CD1c-positive myeloid dendritic cell (primary cell): Measurements from ENCODE around the gene SLC9B1.
"Not testable (repeated sequence)": the region's sequence is repeated elsewhere in the genome, so short reads cannot be mapped to it uniquely, and the experiment has no call there.

Experiments used
- DNase-seq: peaks from one replicate; pipeline ENCODE4 v3.0.0-alpha.2; 2016; ENCODE audit errors: extremely low spot score

Gene SLC9B1

DNA sequence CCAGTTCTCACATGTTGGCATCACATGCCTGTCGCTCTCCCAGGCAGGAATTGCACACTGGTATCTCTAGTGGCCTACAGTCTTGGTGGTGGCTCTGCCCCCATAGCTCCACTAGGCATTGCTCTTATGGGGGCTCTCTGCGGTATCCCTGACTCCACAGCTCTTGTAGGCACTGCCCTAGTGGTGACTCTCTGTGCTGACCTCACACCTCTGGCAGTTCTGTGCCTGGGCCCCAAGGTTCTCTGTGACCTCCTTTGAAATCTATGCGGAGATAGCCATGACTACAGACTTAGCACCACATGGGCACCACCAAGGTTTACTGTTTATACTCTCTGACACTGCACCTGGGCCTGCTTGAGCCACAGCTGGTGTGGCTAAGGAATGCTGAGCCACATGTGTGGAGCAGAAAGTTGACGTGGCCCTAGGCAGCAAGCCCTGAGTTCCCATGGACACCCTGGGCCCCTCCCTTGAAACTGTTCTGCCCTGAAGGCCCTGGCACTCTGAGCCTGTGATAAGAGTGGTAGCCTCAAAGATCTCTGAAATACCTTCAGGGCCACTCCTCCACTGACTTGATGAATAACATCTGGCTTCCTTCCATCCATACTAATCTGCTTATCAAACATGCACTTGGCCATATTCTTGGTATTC, 8.0 kb downstream of the SLC9B1 start:
- no peak for DNase-seq

DNA sequence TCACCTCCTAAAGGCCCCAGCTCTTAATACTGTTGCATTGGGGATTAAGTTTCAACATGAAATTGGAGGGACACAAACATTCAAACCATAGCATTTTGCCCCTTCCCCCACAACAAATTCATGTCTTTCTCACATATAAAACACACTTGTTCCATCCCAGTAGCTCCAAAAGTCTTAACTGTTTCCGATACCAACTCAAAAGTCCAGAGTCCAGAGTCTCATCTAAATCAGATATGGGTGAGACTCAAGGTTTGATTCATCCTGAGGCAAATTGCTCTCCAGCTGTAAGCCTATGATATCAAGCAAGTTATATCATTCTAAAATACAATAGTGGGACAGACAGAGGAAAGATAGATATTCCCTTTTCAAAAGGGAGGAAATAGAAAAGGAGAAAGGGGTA, 8.7 kb downstream of the SLC9B1 start:
- no peak for DNase-seq

DNA sequence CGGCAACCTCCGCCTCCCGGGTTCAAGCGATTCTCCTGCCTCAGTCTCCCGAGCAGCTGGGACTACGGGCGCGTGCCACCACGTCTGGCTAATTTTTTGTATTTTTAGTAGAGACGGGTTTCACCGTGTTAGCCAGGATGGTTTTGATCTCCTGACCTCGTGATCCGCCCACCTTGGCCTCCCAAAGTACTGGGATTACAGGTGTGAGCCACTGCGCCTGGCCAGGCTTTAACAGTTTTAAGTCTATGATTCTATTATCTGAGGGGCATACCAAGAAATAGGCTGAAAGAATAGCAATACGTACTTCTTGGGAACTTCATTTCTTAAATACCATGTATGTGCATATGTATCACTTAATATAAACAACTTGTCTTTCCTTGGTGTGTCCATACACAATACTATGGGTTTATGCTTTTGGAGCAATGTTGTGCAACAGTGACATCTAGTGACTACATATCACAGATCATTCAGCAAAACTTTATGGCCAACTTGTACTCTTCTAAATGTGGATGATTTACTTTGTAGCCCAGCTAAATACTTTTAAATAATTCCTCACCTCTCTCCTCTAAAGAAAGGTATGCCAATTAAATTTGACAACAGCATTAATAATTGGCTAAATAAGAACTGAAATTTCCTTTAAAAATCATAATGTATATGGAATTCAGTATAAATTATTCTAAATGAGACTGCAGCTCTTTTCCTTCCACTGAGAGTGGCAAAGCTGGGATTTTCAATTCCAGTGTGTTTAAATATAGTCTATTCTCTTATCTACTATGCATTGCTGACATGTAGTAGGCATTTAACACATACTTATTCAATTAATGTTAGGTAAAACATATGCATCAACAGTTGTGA, 10.4 kb downstream of the SLC9B1 start:
- peak; percentile 80 for DNase-seq

DNA sequence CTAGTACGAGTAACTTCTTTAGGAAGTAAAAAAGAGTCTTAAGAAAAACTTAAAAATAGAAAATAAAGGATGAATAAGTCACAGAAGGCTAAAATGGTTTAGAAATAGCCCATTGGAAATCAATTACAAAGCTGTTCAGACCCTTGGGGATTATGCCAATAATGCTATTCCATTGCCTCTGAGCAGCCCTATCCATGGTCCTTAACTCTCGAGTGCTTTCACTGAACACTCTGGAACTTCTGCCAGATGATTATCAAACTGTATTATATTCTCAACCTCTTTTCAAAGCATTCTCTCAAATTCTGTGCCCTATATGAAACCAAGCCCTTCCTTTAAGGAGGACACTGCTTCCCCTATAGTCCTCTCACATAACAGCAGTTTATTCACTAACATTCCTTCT, 17.0 kb downstream of the SLC9B1 start:
- DNase-seq = no peak

DNA sequence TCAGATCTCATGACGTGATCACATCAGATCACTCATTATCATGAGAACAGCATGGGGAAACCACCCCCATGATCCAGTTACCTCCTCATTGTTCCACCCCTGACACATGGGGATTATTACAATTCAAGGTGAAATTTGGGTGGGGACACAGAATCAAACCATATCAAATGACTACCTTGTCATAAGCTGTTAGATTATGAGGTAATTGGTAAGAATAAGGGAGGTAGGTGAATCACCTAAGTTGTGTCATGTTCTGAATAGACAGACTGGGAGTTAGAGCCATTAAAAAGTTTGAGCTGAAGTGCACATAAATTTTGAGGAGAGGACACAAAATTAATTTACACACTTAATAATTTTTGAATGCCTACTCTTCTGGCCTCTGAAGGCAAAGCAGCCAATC, 24.7 kb downstream of the SLC9B1 start:
- DNase-seq = no peak

DNA sequence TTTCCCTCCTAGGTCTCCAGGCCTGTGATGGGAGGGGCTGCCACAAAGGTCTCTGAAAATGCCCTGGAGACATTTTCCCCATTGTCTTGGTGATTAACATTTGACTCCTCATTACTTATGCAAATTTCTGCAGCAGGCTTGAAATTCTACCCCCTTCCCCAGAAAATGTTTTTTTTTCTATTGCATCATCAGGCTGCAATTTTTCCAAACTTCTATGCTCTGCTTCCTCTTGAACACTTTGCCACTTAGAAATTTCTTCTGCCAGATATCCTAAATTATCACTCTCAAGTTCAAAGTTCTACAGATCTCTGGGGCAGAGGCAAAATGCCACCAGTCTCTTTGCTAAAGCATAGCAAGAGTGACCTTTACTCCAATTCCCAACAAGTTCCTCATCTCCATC, 25.5 kb downstream of the SLC9B1 start:
- not testable (repeated sequence) for DNase-seq

DNA sequence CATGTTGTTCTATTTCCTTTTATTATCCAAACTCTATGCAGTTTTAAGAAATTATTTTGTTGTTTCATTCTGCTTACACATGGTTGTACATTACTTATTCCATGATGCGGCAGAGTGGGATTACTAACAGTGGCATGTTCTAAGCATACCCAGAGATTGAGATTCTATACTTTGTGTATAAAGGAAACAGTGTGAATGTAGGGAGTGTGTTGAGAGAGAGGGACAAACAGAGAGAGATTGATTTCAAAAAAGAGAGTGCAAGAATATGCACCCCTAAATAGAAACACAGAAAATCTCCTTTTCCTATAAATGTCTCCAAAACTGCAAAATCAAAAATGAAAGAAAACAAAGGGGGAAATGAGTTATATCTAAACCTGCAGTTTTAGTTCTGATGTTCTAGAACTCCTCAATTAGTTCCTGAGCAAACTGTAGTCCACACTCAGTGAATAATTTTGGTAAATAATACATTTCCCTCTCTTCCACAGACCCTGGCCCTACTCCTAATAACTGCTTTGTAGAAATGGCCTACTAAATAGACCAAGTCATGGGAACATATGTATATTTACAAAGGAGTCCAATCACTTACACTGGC, 31.0 kb downstream of the SLC9B1 start:
- no peak for DNase-seq

DNA sequence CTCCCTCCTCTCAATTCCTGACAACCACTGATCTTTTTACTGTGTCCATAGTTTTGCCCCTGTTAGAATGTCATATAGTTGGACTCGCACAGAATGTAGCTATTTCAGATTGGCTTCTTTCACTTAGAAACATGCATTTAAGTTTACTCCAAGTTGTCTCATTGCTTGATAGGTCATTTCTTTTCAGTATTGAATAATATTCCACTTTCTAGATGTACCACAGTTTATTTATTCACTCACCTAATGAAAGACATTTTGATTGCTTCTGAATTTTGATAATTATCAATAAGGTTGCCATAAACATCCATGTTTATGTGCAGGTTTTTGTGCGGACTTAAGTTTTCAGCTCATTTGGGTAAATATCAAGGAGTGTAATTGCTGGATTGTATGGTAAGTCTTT, 38.5 kb downstream of the SLC9B1 start:
- DNase-seq = no peak

DNA sequence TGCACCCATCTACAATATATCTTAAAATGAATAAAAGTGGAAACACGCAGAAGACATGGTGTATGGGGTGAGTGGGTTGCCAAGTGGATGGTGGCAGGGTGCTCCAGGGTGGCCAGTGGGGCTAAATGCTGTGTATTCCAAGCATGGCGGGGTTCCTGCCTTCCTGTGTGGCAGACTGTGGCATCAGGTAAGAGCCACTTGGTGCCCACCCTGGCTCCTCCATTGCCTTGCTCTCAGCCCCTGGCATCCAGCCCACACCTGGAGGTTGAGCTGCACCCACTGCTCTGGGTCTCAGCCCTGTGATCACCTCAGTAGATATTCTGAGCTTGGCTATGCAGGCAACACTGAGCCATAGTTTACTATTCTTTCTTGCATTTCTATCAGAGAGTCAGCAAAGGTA, 57.7 kb downstream of the SLC9B1 start:
- DNase-seq = not testable (repeated sequence)

DNA sequence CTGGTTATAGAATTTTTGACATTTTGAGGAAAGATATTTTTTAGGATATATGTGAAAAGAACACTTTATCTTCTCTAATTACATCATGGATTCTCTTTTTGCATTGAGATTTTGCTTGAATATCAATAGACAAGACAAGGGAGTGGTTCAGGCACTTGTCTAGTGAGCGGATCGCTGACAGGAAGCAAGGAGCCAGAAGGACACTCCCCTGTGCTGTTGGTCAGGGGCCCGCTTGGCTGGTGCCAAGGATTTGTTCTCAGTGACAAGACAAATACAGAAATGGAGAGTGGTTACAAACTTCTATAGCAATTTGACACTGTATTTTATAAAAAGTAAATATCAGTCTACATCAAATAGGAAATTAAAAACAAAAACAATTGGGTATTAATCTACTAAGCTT, 60.0 kb downstream of the SLC9B1 start:
- no peak for DNase-seq

DNA sequence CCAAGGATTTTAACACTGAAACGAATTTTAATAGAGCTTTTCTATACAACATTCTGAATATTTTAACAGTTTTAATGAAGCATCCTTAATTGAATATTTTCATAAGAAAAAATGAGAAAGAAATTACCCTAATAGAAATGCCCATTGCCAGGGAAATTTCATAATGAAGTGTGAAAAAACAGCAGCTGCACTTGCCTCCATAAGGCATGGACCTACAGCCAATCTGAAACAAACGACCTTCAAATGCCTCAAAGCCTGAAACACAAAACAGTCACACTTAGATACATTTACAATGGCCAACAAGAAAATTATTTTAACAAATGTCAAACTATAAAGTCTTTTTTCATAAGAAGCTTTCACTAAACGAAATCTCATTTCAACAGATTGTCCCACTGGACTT, 74.4 kb downstream of the SLC9B1 start:
- DNase-seq = no peak

DNA sequence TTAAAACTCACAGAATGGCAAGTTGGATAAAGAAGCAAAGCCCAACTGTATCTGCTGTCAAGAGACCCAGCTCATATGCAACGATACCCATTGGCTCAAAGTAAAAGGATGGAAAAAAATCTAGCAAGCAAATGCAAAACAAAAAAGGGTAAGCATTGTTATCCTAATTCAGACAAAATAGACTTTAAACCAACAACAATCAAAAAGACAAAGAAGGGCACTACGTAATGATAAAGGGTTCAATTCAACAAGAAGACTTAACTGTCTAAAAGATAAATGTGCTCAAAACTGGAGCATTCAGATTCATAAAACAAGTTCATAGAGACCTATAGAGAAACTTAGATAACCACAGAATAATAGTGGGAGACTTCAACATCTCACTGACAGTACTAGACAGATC, 81.4 kb downstream of the SLC9B1 start:
- not testable (repeated sequence) for DNase-seq

DNA sequence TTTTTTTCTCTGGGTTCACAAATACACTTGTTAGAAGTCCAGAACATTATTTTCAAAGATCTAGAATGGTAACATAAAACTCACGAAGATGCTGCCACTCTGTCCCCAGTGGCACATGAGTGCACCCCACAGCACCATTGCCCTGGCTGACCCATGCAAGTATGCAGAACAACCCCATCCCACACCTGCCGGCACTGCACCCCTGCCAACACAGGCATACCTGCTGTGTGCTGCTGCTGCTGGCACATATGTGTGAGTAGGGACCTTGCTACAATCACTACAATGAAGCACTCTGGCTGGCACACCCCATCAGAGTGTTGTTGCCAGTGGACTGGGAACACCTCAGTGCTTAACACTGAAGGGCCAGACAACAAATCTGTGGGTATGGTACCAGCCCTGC, 83.8 kb downstream of the SLC9B1 start:
- no peak for DNase-seq

DNA sequence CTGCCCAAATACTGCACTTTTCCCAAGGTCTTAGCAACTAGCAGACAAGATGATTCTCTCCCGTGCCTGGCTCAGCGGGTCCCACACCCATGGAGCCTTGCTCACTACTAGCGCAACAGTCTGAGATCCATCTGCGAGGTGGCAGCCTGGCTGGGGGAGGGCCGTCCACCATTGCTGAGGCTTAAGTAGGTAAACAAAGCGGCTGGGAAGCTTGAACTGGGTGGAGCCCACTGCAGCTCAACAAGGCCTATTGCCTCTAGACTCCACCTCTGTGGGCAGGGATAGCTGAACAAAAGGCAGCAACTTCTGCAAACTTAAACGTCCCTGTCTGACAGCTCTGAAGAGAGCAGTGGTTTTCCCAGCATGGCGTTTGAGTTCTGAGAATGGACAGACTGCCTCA, 99.8 kb downstream of the SLC9B1 start:
- not testable (repeated sequence) for DNase-seq

DNA sequence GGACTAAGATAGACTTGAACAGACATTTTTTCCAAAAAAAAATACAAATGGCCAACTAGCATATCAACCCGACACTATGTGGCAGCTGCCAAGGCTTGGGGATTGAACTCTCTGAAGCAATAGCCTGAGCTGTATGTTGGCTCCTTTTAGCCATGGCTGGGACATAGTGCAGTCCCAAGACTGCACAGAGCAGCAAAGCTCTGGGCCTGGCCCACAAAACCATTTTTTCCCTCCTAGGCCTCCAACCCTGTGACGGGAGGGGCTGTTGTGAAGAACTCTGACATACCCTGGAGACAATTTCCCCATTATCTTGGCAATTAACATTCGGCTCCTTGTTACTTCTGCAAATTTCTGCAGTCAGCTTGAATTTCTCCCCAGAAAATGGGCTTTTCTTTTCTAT, 100.6 kb downstream of the SLC9B1 start:
- no peak for DNase-seq

DNA sequence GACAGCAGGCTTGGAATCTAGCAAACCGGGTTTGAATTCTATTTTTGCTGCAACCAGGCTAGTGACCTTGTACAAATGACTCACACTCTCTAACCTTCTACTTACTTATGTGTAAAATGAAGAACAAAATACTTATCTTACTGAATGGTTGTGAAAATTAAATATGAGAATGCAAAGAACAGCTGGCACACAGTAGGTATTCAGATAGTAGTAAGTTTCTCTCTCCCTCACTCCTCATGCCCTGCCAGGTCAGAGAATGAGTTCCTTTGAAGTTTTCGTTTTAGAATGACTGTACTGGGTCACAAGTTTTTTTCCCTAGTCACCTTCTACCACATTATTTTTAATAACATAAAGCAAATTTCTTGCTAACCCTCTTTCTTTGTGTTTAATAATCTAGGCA, 117.7 kb downstream of the SLC9B1 start:
- no peak for DNase-seq

DNA sequence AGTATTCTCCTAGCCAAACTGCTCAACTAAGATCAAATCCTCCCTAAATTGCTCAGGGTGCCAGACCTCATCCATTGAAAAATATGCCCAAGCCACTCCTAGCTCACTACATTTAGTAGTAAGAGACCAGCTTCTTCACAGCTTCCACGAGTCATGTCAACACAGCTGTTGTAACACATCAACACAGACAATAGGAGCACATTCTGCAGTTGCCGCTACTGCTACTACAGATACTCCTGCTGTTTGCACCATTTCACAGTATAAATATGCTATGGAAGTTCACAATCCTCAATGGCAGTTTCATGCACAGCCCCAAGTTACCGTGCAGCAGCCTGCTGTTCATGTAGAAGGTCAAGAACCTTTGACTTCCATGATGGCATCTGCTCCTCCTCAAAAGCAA, 121.9 kb downstream of the SLC9B1 start:
- not testable (repeated sequence) for DNase-seq

DNA sequence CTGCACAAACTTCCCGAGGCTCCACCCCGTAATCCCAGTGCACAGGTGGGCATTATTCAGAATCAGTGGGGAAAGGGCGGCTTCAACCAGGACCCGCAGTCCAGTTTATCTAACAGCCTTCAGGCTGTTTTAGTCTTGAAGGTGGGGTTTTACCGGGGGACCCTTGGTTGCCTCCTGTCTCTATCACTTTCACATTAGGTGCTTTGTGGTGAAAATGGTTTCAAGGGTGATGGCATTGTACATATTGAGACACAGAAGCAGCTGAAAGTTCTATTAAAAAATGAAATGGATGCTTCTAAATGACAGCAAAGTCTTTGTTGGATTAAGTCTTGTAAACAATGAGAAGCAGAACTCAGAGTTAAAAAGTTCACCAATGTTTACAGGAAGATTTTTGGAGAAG, 123.0 kb downstream of the SLC9B1 start:
- not testable (repeated sequence) for DNase-seq

DNA sequence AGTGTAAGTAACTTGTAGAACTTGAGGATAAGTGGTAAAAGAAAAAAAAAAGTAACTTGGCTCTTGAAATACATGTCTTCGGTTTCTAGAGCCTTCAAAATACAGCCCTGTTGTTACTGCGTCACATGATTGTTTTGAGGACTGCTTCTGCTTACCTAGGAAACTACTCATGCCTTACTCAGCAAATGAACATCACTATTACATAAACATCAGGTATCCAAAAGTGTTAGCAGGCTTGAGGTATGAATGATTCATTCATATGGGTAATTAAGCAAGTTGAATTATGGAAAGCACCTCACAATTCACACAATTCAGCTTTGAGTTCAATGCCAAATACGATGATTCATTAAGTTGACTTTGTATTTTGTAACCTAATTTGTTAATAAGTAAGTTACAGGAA, 129.6 kb downstream of the SLC9B1 start:
- not testable (repeated sequence) for DNase-seq

DNA sequence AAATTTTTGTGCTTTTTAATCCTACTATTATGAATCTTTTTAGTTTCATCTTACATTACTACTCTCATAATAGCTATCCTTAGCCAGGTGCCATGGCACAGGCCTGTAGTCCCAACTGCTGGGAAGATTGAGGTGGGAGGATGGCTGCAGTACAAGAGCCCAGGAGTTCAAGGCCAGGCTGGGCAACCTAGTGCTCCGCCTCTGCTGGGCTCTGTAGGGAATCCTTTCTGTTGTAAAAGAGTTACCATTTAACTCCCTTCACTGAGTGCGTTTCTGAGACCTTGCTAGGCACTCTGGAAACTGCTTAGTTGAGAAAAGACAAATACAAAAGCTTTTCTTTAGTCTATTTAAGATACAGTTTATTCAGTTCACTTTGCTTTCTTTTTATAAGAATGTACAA, 130.9 kb downstream of the SLC9B1 start:
- not testable (repeated sequence) for DNase-seq

DNA sequence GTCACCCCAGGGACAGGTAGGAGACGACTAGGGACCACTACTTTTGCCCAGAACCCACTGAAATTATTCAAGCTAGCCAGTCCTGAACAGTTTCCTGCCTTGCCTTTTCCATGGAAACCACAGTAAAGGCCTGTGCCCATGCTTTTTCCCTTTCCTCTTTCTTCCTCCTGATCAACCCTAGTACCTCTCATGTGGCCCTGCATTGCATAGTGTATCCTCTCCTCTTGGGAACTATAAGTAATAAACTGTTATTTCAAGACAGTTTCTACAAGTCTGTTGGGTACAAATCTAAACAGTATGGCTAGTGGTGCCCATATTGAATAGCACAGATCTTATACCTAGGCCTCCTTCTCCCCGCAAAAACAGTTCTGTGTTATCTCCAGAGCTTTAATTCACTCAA, 136.2 kb downstream of the SLC9B1 start:
- no peak for DNase-seq

DNA sequence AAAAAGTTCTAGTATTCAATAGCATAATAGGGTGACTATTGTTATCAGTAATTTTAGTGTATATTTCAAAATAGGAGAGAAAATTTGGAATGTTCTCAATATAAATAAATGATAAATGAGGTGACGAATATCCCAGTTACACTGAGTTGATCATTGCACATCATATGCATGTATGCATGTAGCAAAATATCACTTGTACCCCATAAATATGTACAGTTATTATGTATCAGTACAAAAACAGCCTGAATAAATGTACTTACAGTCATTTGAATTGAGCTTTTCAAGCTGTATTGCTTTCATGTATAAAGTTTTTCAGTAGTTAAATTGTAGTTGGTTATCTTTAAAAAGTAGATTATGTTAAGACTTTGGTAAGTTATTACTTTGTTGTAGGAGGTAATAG, 138.2 kb downstream of the SLC9B1 start:
- DNase-seq = no peak

DNA sequence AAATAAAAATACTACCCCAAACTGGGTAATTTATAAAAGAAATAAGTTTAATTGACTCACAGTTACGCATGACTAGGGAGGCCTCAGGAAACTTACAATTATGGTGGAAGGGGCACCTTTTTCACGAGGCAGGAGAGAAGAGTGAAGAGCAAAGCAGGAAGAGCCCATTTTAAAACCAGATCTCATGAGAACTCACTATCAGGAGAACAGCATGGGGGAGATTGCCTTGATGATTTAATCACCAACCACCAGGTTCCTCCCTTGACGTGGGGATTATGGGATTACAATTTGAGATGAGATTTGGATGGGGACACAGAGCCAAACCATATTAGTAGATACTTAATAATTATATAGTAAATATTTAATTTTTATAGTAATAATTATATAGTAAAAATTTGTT, 140.6 kb downstream of the SLC9B1 start:
- no peak for DNase-seq
